AG08395 (cell line): ENCODE data around the gene PKNOX2.

Experiments
- DNase-seq: peaks from one replicate; pipeline ENCODE4 v3.0.0; 2012; ENCODE audit warnings: mixed read lengths, low spot score

The PKNOX2 gene

DNA sequence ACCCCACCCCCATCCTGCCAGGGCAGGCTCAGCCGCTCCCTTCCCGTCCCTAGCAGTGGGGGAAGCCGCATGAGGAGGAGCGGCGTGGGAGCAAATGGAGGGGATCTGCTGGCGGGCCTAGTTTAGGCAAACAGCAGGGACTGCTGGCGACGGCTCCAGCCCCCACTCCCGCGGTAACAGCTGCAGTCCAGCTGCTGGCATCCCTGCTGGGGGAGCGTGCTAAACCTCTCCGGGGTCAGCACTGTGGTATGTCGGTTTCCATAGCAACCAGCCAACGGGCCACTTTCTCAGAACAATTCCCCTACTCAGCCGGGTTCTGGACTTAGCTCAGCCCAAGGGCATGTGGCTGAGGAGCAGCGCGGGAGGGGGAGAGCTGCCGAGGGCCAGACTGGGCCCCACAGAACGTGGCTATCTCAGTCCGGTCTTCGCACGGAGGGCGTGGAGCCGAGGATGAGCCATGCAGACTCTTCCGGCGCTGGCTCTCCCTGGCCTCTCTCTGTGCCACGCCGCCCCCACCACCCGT, 98.8 kb downstream of the PKNOX2 start:
- peak; percentile 91 for DNase-seq

DNA sequence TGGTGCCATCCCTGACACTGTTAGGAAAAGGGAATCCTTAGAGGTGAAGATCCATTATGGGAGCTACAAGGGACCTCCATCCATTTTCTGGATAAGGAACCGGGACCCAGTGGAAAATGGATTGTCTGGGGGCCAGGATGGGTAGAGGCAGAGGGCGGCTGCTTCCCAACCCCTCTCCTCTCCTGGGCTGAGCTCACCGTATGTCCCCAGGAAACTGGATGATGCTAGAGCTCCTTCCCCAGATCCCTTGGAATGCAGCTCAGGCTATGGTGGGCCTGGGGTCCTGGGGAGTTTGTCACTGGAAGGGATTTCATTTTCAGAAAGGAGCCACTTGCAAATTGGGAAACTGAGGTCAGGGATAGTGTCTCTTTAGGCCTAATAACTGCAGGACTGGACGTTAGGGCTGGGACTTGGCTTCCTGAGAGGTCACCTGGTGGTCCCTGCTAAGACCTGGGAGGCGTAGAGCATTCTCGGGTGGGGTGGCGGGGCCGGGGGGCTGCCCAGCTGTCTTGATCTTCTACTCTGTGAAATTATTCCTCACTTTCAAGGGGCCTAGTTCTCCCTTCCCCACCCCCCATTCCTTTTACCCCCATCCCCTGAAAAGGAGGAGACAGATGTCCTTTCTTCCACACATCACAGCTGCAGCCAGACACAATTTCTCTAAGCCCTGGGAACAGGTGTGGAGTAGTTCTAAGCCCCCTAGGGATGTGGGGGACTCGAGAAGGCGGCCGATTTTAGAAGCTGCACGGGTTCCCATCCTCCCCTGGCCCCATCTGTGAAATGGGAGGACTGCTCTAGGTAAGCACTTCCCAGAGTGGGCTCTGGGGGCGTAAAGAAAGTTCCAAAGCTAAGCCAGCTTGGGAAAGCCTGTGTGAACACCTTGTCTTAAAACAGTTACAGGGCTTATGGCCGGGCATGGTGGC, 99.8 kb downstream of the PKNOX2 start:
- no peak for DNase-seq

DNA sequence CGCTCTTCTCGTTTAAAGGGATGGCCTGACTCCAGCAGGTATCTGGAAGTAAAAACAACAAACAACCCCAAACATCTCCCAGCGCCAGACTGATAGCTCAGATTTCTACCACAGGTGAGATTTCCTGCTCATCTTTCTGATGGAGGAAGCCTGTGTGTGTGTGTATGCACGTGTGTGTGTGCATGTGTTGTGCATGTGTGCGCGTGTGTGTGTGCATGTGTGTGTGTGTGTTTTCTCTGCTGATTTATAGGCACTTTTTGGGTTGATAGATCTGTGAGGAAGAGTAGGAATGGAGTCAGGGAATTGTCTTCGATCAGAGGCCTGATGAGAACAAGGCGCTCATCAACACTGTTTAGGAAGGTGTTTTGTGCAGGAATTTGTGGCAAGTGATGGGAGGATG, 103.0 kb downstream of the PKNOX2 start:
- no peak for DNase-seq

DNA sequence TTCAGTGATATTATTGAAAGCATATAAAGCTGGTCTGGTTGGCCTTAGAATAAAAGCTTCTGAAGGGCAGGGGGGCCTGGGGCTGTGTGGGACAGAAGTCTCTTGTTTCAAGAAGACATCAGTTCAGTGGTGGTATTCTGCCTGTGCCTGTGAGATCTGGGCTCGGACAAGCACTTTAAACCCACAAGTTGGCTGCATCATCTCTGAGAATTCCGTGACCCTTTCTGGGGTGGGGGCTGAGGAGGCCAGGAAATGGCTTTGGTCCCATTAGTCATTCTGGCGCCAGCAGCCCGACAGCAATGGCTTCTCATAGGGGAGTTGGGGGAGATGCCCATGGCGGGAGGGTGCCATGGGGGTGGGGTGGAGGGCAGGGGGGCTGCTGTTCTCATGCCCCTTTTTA, 104.1 kb downstream of the PKNOX2 start:
- no peak for DNase-seq

DNA sequence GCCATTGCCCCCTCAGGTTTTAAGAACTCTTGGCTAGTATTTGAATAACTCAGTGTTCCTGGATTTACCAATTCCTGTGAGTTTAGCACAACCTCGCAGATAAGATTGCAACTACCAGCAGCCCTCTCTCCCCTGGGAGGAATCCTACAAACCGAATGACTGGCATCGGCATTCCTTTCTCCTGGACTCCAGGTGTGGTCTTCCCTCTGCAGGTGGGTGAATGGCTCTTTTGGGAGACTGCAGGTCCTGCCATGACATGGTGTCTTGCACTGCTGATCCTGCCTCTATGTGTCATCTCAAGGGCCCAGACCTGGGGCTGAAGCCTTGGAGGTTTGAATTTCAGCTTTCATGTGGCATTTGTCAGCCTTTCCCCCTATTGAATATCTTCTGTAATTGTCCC, 105.6 kb downstream of the PKNOX2 start:
- DNase-seq: no peak

DNA sequence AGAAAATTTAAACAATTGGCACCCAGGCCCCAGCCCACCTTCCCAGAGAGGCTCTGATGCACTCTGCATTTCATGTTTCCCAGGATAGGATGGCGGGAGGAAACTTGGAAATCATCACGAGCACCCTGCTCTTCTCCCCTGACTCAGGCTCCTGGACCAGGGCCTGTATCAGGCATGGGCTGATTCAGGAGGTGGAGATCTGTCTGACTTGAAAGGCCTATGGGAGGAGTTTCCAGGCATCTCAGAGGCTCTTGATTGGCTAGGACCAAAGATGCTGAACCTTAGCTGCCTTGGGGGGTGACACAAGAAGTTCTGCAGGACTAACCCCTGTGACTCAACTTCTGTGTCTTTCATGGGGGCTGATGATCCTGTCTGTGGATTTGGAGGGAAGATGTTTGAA, 106.2 kb downstream of the PKNOX2 start:
- no peak for DNase-seq

DNA sequence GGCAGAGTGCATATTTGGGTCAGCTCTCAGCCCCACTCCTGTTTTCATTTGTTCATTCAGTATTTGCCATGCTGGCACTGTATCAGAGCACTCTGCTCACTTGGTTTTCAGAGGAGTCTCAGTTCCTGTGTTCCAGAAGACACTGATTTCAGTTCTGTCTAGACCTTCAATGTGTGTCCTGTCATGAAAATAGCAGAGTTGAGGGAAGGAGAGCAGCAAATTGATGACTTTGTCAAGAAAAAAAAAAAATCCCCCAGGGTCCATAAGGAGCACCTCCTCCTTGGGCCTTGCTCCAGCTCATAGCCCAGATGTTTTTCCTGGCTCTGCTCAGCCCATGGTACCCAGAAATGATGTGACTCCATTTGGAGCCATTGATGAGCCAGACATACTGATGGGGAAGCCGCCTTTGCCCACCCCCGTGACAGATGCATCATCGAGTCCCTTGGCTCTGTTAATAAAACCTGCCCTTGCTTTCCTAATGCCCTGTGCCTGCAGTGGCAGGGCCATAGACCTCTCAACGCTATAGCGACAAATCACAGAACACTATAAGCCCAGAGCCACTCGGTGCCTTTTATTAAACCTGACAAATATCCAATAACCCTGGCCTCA, 107.0 kb downstream of the PKNOX2 start:
- no peak for DNase-seq

DNA sequence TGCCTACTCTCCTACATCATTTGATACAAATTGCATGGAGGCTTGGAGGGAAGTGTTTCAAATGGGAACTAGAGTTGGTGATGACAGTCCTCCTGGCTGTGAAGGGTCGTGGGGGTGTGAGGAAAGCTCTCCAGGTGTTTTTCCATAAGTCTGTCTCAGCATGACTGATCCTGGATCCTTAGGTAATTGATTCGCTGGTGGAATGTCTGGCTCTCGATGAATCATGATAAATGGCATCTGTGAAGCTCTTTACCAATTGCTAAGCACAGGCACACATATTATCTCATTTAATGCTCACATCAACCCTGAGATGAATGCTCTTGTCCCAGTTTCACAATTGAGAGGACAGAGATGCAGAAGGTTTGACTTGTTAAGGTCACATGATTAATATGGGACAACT, 107.5 kb downstream of the PKNOX2 start:
- no peak for DNase-seq

DNA sequence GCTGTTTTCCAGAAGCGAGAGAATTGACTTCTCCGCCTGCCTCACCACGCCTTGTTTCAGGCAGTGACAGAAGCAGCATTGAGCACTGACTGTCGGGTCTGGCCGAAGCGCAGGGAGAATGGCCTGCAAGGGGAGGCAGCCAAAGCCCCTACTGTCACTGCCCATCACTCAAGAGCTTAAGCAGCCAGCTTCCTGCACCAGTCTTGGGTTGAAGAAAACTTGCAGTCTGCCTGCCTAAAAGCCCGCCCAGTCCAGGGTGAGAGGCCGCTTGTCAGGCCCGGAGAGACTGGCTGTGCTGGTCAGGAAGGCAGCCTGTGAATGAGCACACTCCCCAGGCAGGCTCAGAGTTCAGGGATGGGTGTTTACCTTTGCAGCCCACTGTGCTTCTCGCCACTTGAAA, 108.3 kb downstream of the PKNOX2 start:
- DNase-seq: no peak

DNA sequence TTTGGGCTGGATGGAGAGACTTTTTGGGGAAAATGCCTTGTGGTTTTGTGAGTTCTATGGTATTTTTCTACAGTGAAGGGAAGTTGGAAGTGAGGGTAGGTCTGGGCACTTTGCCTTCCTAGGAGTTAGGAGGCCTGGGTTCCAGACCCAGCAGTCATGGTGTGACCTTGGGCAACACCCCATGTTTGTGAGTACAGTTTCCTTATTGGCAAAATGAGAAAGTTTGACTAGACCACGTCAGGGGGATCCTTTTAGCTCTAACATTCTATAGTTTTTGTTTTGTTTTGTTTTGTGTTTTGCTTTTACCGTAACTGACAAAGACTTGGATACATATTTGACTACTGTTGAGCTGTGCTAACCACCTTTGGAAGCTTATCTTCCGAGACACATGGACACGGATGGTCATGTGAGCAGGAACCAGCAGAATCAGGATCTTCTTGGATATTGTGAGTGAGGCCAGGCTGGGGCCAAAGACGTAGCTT, 109.0 kb downstream of the PKNOX2 start:
- no peak for DNase-seq

DNA sequence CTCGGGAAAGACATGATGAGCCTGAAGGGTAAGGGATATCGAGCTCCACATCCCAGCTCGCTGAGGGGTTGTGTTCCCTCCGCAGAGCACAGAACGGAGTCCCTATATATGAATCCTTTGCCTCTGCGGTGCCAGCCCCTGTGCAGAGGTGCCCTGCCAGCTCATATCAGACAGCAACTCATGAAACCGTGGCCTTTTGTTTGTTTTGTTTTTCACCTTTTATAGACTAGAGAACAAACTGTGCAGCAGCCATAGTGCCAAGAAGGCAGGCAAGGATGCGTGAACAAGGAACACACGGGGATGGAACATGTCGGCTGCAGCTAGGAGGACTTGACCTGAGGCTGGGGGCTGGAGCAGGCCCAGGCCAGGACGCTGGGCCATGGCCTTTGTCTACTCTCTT, 109.8 kb downstream of the PKNOX2 start:
- no peak for DNase-seq

DNA sequence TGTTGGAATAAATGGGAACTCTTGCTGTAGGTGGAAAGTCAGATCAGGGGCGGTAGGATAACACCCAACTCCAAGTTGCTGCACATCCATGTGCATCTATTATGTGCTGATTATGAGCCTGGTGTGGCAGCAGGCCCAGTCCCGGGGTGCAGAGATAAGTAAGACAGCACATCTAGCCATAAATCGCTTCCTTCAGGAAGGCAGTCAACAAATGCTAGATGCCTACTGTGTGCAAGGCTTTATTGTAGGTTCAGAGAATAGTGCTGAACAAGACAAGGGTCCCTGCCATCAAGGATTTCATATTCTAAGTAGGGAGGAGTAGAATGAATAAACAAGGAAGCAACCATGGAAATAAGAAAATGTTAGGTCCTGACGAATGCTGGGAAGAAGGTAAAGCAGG, 110.2 kb downstream of the PKNOX2 start:
- no peak for DNase-seq

DNA sequence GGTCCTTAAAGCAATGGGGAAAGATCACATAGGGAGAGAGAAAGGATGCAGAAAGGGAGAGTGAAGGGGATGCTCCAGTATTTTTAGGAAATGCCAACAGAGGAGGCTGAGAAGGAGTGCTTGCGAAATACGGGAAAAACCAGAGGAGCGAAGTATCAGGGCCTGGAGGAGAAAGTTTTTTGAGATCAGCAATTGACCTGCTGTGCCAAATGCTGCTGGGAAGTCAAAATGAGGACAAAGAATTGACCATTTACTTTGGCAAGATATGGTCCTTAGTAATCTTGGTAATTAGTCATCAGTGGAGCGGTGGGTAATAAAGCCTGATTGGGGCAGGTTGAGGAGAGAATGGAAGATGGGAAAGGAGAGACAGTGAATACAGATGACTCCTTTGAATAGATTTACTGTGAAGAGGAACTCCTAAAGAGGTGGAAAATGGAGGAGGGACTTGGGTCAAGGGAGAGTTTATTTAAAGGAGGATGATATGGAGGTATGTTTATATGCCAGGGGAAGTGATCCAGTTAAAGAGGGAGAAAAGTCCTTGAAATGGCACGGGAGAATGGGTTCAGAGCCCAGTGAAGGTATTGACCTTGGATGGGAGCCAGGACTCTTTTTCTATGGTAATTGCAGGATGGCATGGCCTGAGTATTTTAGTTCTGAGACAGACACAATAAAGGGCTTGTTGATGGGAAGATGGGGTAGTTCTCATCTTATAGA, 111.5 kb downstream of the PKNOX2 start:
- no peak for DNase-seq

DNA sequence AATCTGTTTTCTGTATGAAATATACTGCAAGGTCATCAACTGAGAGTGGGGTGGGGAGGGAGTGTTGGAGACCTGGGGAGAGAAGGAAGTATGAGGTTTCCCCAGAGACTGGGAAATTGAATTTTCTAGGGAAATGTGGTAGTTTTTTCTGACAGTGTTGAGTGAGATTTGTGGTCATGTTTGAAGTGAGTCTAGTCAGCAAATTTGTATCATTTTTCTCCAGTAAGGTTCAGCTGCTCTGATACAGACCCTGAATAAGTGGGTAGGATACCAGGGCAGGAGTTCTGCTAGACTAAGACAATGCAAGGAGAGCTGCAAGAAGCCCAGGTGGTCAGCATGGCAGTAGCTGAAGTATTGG, 112.0 kb downstream of the PKNOX2 start:
- no peak for DNase-seq

DNA sequence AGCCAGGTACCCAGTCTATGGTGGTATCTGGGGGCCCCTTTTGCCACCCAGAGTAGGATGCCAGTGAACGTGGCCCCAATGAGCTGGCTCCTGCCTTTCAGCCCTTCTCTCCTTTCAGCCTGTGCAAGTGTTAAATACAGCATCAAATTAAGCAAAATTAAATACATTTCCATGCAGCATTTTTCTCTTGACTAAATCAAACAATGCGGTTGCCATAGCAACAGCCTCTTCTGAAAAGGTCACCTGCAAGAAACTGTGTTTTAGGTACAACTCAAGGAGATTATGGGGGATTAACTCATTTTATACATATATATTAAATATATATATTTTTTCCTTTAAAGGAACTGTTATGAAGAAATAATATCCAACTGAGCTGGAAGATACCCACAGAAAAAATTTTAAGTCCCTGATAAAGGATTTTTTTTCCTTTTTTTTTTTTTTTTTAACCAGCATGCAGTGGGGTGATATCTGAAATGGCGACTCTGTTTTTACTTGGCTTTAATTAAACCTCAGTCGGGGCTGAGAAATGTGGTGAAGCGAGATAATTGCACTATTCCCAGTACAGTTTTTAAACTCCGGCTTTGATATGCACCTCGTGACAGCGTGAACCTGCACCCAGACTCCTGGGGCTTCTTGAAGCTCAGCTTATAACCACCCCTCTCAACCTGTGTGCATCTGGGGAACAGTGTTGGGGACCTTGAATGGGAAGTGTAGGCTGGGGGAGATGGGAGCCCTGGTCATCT, 115.3 kb downstream of the PKNOX2 start:
- no peak for DNase-seq

DNA sequence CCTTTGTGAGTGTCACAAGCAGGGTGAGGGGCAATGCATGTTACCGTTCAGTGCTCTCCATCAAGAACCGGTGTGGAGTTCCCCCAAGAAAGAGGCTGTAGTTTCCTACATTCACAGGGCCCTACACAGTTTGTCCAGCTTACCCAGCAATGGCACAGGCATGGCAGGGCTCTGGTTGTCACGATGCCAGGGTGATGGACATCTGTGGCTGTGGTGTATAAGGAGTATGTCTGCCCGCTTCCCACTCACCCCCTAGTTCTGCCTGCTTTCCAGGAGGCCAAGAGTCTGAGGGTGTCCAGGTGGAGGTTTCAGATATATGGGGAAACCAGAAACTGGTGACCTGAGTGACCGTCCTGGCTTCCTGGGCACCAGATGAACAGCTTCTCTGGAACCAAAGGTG, 116.1 kb downstream of the PKNOX2 start:
- no peak for DNase-seq

DNA sequence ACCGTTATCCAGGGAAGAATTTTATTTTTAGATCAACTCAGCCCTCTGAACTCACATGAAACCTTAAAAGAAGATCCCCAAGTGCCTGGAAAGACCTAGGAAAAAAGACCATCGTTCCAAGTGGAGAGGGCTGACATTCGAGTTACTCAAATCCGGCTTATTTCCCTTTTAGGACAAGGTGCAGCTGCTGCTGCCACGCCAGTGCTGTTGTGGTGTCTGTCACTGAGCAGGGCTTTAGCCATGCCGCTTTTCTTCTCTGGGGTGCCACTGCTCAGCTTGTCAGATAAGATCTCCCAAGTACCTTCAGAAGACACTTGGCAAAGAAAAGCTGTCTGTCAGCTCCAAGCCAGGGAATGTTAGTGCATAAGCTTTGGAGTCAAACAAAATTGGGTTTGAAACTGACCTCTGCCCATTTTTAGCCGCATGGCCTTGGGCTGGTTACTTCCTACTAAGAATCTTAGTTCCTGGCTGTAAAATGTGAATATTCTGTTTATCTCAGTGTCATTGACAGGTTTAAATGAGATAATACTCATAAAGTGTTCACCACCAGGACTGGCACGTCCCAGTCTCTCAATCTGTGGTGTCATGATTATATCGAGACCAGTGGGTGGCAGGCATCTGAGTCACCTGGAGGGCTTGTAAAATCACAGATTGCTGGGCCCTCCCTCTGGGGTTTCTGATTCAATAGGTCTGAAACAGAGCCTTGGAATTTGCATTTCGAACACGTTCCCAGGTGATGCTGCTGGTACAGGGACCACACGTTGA, 117.5 kb downstream of the PKNOX2 start:
- DNase-seq: no peak

DNA sequence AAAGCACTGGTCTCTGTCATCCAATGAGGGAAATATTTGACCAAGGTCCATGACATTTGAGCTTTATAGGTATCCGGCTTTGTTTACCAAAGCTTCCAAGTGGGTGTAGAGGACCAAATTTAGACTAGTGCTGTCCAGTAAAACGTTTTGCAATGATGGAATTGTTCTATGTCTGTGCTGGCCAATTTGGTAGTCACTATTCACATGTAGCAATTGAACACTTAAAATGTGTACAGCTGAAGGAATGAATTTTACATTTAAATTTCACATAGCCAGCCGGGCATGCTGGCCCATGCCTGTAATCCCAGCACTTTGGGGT, 118.0 kb downstream of the PKNOX2 start:
- DNase-seq: no peak

DNA sequence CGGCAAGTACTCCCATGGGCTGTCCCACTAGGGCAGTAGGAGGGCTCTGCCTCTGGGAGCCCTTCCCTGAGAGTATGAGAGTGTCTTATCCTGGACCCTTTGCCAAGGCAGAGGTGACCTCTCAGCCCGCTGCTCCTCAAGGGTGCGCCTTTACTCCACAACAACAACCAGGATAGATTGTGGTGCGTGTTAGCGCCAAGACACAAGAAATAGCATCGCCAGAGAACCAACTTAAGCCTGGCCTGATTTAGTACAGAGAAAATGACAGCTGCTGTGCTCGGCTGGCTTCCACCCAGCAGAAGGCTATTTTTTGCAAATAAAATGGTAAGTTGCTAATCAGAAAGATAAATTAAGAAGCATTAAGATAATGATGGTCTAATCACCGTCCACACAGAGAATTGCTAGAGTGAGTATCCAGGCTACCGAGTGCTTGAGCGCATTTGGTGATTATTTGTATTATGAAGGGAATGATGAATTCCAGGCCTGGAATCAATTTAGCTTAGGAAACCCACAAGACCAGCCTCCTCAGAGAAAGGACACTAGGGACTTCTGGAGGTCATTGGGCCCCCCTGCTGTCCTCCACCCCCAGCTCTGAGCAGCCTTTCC, 119.8 kb downstream of the PKNOX2 start:
- DNase-seq: no peak

DNA sequence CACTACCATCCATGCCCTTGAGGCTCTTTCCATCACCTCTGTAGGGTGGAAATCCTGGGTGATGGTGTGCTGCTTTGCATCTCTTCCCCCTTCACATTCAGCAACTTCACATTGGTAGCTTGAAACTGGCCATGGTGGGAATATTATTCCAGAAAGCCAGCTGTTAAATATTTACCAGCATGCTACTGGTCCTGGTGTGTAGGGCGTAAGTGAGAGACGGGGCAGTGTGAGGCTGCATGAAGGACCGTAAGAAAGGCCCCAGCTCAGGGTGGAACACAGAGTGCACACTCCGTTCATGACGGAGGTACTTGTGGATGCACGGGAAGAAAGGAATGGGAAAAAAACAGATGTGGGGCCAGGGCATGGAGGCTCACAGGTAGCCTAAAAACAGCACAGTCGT, 121.3 kb downstream of the PKNOX2 start:
- no peak for DNase-seq

DNA sequence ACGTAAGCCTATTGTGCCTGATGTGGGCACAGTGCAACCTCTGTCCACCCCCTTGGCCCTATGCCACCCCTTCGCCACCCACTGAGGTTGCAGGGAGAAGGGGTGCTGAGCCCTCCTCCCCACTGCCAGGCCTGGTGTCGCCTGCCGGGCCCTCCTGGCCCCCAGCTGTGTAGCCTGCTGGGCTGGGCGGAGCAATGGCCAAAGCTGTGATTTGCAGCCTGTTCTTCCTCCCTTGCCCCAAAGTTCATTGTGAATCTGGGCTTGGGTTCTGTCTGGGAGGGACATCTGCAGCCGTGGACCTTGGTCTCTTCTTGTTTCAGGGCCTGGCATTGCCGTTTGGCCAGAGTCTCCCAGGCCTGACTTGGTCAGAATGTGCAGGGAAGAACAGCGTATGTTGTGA, 121.9 kb downstream of the PKNOX2 start:
- no peak for DNase-seq
